GM19463 (cell line): ENCODE results near the gene SGIP1.
"Not testable (repeated sequence)": the region's sequence is repeated elsewhere in the genome, so short reads cannot be mapped to it uniquely, and the experiment has no call there.

Experiments used
- ATAC-seq: cut with Tn5 transposase; IDR thresholded peaks from one replicate; pipeline ENCODE4 v1.9.1; 2021; ENCODE audit warnings: mild to moderate bottlenecking, moderate library complexity; ENCODE audit not compliant: unreplicated experiment

Gene SGIP1

DNA sequence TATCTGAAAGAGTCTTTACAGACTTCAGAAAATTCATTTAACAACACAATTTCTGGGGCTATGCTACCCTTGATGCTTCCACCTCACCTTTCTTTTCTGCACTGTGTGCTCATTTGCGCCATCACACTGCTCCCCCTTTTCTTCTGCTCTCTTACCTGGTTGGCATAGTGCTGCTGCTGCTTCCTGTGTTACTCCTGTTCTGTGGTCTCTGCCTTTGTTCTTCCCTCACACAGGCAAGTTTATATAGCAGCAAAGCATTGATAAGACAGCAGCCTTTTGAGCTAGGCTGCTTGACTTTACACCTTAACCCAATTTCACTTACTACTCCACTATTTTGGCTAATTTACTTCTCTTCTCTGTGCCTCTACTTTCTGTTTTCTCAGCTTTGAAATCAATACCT, 18.3 kb downstream of the SGIP1 start:
- ATAC-seq, result no peak

GRCh38 chr1:66552829-66553228, 18.9 kb downstream of the SGIP1 start:
- ATAC-seq, result no peak

GRCh38 chr1:66553846-66554245, 19.9 kb downstream of the SGIP1 start:
- ATAC-seq, result no peak

- ATAC-seq, result no peak
Observed at GRCh38 chr1:66556161-66556611, 22.2 kb downstream of the SGIP1 start.

GRCh38 chr1:66557157-66557556, 23.2 kb downstream of the SGIP1 start:
- ATAC-seq, result no peak

DNA sequence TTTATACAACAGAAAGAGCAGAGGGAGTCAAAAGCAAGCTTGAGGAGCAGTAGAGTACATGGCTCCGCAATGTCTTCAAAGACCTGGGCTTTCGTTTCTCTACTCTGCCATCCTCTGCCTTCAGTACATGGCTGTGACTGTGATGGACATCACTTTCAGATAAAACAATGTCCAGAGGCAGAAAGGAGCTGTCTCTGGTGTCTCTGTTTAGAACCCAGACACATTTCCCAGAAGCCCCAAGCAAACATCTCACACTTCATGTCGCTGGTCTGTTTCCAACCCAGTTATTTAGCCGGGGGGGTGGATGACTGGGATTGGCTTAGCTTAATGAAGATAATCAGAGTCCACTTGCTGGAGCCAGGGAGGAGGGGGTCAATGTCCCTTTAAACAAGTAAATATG, 25.6 kb downstream of the SGIP1 start:
- ATAC-seq, result no peak

DNA sequence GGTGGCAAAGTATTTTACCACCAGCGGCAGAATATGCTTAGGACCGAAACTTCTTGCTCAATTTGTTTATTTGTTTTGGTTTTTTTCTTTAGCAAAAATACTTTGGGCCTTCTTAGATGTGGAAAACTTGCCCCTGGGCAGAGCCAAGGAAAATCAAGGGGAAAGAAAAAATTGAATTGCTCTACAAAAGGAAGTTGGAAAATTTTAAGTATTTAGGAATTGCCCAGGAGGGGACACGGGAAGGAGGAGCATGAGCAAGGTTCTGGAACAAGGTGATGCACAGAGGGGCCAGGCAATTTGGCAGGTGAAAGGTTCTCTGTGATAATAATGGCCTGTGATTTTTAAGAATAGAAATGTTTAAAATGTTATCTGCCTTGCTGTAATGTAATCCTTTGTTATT, 28.6 kb downstream of the SGIP1 start:
- no peak for ATAC-seq

GRCh38 chr1:66563094-66563800, 29.3 kb downstream of the SGIP1 start:
- no peak for ATAC-seq

- ATAC-seq, result no peak
Observed at GRCh38 chr1:66563941-66564630, 30.1 kb downstream of the SGIP1 start.

GRCh38 chr1:66570196-66570595, 36.2 kb downstream of the SGIP1 start:
- ATAC-seq, result no peak

DNA sequence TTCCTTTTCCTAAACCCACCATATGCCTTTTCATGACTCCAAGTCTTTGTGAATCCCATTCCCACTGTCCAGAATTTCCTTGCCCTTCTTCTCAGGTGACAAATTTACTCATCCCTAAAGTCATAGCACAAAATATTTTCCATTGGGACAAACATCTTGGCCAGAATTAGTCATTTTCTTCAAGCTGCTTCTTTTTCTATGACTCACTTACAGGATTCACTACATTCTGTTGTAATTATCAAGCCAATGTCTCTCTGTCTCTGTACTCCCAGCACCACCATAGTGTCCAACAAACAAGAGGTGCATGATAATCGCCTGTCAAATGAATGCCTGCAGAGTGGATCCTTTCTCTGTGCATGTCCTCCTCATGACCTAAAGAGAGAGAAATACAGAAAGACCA, 37.8 kb downstream of the SGIP1 start:
- no peak for ATAC-seq

DNA sequence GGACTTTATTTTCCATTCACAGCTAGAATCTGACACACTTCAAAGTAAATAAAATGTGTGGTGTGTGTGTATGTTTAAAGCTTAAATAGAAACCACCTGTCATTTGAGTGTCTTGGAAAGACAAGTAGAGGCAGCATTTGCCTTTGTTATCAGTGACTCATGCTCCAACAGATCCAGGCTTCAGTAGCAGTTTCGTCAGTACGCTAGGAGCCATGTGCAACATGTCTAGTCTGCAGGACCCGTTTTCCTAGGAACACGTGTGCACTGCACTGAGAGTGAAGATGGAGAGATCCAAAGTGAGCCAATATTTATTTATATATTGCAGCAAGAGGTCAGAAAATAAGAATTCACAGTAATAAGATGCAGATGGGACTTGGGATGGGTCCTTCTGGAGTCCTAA, 41.8 kb downstream of the SGIP1 start:
- ATAC-seq, result no peak

DNA sequence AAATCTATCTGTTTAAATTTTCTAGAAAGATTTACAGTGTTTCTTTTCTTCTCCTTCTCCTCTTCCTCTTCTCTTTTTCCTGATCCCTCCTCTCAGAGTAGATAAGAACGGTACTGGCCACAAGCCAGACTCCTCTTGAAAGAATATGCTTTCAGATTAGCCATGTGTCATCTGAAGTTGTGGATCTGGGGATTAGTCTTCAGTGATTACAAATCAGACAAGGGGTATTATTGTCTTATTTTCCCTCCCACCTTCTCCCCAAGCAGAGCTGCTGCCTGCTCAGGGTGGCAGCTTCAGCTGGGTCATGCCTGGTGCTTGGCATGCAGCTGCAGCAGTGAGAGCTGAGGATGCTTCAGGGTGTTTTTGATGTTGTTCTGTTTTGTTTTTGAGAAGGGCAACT, 42.7 kb downstream of the SGIP1 start:
- no peak for ATAC-seq

DNA sequence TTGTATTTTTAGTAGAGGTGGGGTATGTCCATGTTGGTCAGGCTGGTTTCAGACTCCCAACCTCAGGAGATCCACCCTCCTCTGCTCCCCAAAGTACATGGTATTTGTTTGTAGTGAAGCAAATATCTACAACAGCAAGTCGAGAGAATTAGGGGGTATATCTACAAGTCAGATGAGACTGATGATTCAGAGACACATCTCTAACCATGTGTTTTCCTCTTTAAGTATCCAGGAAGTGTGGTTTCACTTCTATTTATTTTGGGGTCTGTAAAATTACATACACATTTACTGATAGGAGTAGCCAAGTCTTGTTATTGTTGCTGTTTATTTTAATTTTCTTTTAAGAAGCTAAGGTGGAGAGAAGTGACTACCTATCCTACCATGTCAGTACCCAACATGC, 44.9 kb downstream of the SGIP1 start:
- no peak for ATAC-seq

DNA sequence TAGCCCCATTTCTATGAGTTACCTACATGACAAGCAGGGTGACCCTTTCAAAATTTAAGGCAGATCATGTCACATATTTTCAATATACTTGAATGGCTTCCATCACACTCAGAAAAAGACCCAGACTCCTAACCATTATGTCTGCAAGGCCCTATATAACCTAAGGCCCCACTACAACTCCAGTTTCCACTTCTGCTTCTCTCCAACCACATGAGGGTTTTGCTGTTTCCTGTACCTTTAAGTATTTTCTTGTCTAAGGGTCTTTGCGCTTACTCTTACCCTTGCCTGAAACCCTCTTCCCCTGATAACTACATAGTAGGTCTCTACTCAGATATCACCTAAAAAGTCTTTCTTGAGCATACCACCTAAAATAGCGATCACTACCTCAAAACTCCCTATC, 46.1 kb downstream of the SGIP1 start:
- ATAC-seq, result no peak

DNA sequence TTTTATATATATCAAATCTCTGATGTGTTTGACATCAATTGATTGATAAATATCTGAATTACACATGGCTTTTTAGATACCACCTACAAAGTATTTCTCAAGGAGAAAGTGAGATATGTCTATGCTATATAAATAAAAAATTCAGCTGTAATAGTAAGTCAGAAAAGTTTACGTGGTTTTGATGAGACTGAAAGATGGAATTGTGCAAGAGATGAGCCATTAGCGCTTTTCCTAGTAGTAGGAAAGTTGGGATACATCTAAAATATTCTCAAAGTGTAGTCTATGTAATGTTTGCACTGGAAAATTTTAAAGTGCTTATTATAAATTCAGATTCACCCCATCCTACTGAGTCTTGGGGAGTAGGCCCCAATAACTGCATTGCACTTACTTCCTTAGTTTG, 49.1 kb downstream of the SGIP1 start:
- no peak for ATAC-seq

DNA sequence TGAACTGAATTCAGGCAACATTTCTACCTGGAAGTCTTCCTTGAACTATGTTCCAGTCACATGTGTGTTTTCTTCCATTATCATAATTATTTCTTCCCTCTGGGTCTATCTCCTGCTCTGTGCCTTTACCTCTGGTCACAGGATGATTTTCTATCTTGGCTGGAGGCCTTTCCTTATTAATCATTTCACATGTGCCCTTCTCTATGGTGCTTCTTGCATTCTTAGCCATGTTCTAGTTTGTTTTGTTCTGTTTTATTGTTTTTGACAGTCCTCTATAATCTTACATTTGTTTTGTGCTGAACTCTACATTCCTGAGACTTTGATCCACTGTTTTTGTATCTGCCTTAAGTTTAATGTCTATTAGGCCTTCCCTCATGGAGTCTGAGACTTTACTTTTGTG, 51.0 kb downstream of the SGIP1 start:
- no peak for ATAC-seq

DNA sequence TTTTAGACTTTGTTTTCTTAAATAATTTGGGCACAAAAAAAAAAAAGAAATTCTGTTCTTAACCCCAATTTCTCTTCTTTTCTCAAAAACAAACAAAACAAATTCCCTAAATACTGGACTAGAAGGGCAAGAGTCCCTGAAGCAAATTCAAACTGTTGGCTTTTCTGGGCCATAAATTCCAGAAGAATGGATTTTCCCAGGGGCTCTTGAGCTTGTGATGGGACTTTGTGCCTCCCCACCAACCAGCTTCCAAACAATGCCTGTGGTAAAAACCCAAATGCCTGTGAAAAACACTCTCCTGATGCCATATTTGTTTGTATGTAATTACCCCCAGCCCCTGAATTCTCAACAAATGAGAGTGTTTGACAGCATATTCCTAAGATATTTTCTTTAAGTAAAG, 55.4 kb downstream of the SGIP1 start:
- ATAC-seq, result no peak

- not testable (repeated sequence) for ATAC-seq
Observed at GRCh38 chr1:66592106-66592507, 58.2 kb downstream of the SGIP1 start.

- ATAC-seq, result no peak
Observed at GRCh38 chr1:66596191-66596590, 62.2 kb downstream of the SGIP1 start.

GRCh38 chr1:66597500-66597899, 63.5 kb downstream of the SGIP1 start:
- ATAC-seq, result no peak

DNA sequence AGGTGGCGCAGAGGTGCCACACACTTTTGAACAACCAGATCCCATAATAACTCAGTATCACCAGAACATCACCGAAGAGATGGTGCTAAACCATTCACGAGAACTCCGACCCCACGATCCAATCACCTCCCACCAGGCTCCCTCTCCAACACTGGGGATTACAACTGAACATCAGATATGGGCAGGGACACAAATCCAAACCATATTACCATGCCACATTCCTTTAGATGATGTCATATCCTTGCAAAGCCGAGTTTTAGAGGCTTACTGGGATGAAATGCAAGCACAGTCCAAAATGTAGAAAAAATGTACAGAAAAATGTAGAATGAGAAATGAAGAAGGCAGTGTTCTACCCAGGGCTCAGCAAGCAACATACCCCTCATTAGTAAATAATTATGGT, 64.7 kb downstream of the SGIP1 start:
- ATAC-seq, result no peak

DNA sequence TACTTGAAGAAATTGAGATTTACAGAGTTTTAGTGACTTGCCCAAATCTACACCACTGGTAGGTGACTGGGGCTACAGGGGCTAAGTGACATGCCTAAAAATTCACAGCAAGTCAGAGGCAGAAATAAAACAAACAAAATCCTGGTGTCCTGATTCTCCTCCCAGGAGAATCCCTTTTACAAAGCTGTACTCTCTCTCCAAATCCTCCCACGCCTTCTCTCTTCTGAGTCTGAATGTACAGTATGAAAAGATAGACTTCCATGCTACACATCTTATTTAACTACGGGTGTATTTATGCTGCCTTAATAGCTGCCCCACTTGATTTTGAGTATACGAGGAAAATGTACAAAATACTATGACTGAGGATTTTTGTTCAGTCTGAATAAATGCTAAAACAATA, 65.4 kb downstream of the SGIP1 start:
- no peak for ATAC-seq
